Measurements from ENCODE around the gene WHRN.

DNA sequence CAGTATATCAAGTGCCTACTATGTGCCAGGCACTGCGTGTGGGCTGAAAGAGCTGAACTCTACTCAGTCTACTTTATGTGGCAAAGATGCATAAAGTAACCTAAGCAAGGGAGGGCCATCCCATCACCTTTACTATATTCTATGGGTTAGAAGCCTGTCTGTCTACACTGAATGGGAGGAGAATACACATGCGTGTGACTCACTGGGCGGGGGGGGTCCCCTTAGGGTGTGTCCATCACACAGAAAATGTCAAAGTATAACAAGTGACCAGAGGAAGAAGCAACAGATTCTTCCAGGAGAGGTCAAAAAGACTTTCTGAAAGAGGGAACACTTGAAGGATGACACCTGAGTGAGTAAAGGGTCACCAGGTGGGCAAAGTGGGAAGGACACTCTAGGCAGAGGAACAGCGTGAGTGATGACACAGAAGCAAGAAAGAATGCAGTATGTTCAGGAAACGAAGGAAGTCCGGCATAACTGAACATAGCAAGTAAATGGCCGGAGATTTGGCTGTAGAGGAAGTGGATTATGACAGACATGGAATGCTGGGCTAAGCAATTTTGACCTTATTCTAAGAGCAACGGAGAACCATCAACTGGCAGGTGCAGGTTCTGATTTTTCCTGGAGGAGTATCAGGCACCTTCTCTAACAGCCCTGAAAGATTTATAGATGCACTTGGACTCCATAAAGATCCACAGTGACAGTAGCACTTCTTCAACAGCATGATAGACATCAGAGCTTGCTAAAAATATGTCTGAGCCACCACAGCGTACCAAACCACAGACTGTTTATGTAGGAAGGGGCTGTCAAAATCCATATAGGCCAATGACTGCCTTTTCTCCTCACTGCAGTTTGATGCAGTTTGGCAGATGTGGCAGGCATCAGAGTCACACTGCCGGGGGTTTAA is 8.0 kb upstream of the WHRN start:
- TF ChIP-seq EZH2 (IDR thresholded peaks at IDR 0.05) (no peak), POLR2AphosphoS5 (IDR thresholded peaks at IDR 0.05; ENCODE audit: borderline replicate concordance, low read depth, low read length) (no peak)

Measured in SK-N-MC (cell line).